Stimulated activated CD4-positive, alpha-beta T cell treated with anti-CD3 and anti-CD28 coated beads, Interleukin-4, amount 100 ng/mL, for 24 hours (primary cell): ENCODE results near the gene RPS21.
A peak's percentile ranks its signal among the peaks of the same experiment; 100 is the strongest.

ENCODE experiments used
- DNase-seq: peaks from one replicate; pipeline ENCODE4 v3.0.0-alpha.2; 2020

Gene RPS21

GRCh38 chr20:62386383-62387218, at the start of gene RPS21:
Gene RPS21 (plus strand): TSS chr20:62387103. CDS start chr20:62387339, 236 bp downstream.
- DNase-seq, result peak; percentile 93

DNA sequence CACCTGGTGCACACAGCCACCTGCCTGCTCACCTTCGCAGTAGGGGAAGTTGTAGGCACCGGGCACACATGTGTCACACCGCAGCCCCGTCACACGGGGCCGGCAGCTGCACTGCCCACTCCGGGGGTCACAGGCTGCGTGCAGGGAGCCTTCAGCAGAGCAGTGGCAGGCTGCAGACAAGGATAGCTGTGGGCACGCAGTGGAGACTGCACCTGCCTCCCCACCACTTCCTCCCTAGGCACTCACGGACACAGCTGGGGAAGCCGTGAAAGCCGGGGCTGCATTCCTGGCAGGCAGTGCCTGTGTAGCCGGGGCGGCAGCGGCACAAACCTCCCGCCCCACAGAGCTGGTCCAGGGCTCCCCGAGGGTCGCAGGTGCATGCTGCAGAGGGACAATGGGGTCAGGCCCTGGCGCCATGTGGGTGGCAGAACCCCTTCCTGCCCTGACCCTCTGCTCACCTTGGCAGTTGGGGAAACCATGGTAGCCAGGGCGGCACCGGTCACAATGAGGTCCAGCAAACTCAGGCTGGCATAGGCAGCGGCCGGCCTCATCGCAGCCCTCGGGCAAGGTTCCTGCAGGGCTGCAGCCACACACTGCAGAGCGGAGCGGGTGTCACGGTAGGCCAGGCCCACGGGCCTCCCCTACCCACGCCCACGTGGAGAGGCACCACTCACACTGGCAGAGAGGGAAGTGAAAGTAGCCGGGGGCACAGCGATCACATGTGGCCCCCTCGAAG, 49.2 kb upstream of the RPS21 start:
- no peak for DNase-seq

- no peak for DNase-seq
Observed at GRCh38 chr20:62338294-62338620, 48.6 kb upstream of the RPS21 start.

DNA sequence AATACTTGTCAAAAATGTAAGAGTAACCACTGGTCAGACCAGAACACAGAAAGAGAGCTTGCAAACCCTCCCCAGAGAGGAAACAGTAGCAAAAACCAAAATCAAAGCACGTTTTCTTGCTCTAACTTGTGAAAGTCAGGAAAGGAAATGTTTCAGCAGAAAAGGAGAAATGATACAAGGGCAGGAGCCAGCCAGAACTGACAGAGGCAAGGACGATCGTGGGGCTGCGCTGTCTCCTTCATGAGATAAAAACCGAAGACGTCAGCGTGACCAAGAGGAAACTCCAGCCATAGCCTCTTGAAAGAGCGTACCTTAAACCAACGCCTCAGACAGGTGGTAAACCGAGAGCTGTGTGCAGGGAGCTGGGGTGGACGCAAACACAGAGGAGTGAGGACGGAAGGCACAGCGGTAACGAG, 47.2 kb upstream of the RPS21 start:
- DNase-seq, result no peak

DNA sequence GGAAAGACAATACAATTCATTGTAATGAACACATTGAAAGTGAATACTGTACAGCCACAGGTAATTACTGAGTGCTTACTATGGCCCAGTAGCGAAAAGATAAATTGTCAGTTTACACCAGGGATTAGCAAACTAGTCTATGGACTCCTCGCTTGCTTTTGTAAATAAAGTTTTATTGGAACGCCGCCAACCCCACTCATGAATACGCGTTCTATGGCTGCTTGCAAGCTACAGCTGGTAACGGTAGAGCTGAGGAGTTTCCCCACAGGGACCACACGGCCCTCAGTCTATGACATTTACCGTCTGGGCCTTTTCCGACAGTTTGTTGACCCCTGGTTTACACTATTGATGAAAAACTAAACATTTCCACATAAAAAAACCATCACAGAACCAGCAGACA, 44.0 kb upstream of the RPS21 start:
- DNase-seq, result no peak

DNA sequence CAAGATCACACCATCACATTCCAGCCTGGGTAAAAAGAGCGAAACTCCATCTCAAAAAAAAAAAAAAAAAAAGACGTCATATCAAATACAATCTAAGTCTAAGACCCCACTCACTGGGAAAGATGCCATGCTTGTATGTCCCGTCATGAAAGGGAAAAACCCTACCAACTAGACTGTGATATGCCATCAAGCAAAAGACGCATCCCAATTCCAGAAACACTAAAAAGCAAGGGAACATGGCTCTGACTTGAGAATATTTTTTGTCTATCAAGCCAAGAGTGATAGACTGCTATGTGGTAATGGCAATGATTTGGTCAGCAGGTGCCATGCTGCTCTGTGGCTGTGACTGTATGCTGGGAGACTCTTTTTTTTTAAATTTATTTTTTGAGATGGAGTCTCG, 42.8 kb upstream of the RPS21 start:
- no peak for DNase-seq

DNA sequence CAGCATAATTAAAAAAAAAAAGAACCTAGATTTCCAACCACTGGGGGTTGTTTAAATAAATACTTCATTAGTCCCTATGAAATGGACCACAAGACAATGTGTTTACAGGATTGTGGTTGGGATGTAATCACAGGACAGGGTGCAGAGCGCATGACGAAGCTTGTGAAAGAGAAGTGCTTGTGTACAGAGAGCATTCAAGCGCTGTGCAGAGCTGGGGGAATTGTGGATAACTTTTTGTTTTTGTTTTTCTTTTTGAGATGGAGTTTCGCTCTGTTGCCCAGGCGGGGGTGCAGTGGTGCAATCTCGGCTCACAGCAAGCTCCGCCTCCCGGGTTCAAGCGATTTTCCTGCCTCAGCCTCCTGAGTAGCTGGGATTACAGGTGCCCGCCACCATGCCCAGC, 42.1 kb upstream of the RPS21 start:
- DNase-seq, result no peak

- DNase-seq, result no peak
Observed at GRCh38 chr20:62345681-62346370, 41.1 kb upstream of the RPS21 start.

- no peak for DNase-seq
Observed at GRCh38 chr20:62346398-62347150, 40.3 kb upstream of the RPS21 start.

GRCh38 chr20:62347151-62347404, 39.8 kb upstream of the RPS21 start:
- DNase-seq, result no peak

DNA sequence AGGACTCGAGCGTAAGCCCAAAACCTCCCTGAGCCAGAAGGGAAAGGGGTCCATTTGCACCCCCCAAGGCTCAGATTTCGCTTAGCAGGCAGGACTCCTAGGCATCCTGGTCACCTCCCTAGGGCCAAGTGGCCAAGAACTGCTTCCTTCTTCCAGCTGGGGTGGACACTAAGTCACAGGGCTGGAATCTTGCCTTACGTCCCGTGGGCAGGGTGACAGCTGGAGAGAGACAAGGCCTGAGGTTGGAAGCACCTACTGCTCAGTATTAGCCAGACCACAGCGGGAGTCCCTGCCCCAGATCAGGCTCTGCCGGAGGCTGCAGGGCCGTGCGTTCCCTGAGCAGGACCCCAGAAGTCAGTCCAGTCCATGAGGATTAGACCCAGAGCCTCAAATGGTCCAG, 39.5 kb upstream of the RPS21 start:
- no peak for DNase-seq

DNA sequence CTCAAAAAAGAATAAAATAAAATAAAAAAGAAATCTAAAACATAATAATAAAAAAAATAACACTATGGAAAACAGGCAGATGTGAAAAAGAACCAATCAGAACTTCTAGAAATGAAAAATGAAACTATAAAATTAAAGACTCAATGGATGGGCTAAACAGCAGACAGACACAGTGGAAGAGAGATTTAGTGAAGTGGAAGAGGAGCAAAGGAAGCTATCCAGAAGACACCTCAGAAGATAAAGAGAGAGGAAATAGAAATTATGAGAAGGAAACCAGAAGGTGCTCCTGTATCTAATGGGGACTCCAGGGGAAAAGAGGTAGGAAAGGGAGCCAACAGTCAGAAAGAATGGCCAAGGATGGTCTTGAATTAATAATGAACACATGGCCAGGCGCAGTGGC, 38.3 kb upstream of the RPS21 start:
- no peak for DNase-seq

DNA sequence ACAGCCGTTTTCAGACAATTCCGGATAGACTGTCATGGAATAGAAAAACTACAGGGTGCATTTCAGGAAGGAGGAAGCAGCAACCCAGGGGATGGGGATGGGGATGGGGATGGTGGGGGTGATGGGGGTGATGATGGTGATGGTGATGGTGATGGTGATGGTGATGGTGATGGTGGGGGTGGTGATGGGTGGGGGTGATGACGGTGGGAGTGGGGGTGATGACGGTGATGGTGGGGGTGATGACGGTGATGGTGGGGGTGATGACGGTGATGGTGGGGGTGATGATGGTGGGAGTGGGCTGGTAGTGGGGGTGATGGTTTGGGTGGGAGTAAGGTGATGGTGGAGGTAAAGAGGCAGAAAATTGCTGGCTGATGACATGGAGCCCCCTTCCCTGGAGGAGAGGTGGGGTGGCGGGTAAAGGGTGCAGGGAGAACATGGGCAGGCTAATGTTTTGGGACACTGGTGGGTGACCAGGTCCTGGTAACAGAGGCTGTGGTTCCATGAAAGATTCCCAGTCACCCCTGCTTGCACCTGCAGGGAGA, 37.3 kb upstream of the RPS21 start:
- no peak for DNase-seq

DNA sequence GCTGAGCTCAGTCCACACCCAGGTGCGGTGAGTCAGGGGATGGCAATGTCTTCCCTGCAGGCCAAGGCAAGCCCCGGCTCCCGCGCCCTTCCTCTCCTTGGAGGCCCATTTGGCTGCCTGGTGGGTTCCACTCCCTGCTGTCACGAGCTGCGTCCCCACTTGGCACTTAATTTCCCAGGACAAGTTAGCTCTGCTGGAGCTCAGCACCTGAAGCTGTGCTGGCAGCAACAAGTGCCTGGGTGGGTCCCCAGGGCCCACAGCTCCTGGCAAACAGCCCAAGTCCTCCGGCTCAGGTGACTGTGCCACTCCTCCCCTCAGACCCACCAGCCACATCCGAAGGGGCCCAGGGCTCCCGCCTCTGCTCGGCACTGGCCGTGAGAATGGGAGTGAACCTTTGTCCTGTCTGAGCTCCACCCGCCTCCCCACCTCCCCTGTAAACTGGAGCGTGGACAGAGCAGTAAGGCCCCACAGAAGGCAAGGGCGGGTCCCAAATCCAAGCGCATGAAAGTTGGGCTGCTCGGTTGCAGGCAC, 36.7 kb upstream of the RPS21 start:
- DNase-seq, result no peak

DNA sequence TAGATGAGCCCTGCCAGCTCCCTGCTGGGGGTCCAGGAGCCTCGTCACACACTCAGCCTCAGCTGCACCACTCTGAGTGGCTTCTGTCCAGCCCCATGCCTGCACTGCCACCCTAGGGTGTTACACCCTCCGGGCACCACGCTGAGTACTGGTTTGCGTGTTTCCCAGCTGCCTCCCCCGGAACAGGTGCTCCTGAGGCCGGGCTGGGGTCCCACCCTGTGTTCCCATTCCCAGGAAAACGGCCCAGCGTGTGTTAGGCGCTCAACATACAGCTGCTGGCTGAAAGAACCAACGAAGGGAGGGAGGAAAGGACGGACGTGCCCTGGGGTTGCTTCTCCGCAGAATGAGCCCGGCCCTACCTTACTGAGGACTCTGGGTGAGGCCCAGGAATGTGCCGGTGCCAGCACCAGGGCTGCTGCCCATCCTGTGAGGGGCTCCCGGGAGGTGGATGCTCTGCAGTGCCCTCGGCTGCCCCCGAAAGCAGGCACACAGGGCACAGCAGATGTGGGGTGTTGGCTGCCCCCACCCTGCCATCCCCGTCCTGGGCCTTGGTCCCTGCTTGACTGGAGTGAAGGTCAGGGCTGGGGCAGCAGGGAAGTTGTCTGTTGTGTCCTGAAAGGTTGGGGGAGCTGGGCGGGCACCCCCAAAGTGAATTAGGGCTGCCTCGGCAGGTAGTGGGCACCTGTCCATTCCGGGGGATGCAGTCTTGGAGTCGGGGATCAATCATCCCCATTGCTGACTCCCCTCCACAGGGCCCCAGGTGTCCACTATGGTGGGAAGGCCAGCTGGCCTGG, 36.1 kb upstream of the RPS21 start:
- no peak for DNase-seq

DNA sequence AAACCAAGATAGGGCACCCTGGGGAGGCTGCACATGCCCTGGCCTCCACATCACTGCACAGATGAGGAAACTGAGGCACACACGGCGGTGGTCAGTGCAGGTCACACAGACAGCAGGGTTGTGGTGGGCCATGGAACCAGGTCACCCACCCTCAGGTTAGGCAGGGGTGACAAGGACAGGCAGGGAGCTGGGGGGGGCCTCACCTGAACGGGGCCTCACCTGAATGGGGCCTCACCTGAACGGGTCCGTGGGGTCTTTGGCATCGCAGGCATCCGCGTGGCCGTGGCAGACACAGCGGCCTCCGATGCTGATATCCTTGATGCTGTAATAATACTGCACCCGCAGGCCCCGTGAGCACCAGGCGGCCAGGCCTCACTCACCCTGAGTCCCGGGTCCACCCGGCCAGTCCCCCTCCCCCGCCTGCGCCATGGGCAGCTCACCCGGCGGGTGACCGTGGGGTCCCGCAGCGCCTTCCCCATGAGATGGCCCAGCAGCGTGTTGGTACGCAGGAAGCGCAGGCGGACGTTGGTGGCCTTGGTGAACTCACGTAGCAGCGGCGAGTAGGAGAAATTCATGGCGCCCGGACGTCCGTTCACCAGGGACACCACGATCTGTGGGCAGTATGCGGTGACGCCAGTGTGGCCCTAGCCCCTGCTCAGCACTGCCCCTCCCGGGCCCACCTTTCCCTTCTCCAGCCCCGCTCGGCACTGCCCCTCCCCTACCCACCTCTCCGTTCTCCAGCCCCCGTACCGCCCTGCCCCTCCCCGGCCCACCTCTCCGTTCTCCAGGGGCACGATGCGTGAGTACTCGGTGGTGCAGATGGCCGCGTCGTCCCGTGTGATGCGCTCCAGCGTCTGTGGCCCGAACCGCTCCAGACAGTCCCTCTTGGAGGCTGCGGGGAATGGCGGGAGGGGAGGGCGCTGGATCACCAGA, 35.2 kb upstream of the RPS21 start:
- no peak for DNase-seq

GRCh38 chr20:62352402-62353288, 34.3 kb upstream of the RPS21 start:
- DNase-seq, result no peak

DNA sequence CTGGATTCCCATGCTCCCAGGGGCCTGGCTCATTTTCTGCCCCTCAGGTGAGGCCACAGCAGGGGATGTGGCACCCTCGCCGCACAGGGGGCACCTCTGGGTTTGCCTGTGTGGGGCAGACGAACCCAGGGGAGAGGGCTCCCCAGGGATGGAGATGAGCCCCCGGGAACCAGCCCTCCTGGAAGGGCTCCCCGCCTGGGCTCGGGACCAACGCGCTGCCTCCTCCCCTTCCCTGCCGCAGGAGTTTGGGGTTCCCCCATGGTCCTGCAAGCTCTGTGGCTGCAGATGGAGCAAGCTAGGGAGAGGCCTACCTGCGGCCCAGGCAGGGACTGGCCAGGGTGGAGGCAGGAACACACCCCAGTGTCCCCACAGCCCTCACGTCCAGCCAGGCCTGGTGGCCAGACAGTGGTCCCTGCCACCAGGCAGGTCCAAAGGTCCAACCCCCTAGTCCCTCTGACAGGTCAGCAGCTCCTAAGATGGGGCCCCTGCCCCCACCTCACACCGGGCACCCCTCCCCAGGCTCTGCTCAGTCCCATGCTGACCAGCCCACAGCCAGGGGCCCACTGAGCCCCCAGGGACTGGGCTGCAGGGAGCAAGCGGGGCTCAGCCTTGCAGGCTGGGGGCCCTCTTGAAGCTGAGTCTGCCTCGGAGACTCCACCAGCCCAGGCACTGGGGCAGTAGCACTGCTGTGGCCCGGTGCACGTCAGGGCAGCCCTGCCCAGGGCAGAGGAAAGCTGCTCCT, 33.4 kb upstream of the RPS21 start:
- no peak for DNase-seq
